ENCODE data around the gene GKAP1.

DNA sequence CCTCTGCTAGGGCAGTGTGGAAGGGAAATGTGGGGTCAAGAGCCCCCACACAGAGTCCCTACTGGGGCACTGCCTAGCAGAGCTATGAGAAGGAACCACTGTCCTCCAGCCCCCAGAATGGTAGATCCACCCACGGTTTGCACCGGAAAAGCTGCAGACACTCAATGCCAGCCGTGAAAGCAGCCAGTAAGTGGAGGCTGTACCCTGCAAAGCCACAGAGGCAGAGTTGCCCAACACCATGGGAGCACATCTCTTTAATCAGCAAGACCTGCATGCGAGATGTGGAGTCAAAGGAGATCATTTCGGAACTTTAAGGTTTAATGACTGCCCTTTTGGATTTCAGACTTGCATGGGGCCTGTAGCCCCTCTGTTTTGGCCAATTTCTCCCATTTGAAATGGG, 52.2 kb downstream of the GKAP1 start:
- TF ChIP-seq POLR2AphosphoS5 (IDR thresholded peaks at IDR 0.05; ENCODE audit: borderline replicate concordance, low read depth, low read length): no peak
- no peak for TF ChIP-seq FOXP2 (optimal IDR thresholded peaks at IDR 0.05; ENCODE audit: control extremely low read depth, extremely low read length, insufficient read depth)
- TF ChIP-seq EZH2 (IDR thresholded peaks at IDR 0.05): no peak

Measured in SK-N-MC (cell line).